ENCODE results near the gene CHCHD6.

Gene CHCHD6

GRCh38 chr3:126849768-126850167 lies 145.7 kb downstream of the CHCHD6 start:
- Histone ChIP-seq H3K9me3 (no peaks in the 10 kb centered on the region), H3K36me3 (no peaks in the 10 kb centered on the region), H3K4me1 (no peaks in the 10 kb centered on the region), H4K20me1 (peaks cover 11% of the 10 kb centered on the region; the same call in 1 of the 2 replicates), H3K4me2 (no peak overlapping the region), H3K4me3 (no peak overlapping the region), H3K27ac (no peak overlapping the region), H3K27me3 (no peaks in the 10 kb centered on the region), H3K9ac (no peak overlapping the region)
- no peak for TF ChIP-seq Cebpa-rat (IDR thresholded peaks at IDR 0.05)

GRCh38 chr3:126850370-126851085 lies 146.5 kb downstream of the CHCHD6 start:
- TF ChIP-seq Cebpa-rat (IDR thresholded peaks at IDR 0.05), result no peak
- Histone ChIP-seq H3K9me3 (no peaks in the 10 kb centered on the region), H3K27me3 (no peaks in the 10 kb centered on the region), H3K4me3 (no peak overlapping the region), H3K27ac (no peak overlapping the region), H3K36me3 (no peaks in the 10 kb centered on the region), H4K20me1 (peaks cover 11% of the 10 kb centered on the region; the same call in 1 of the 2 replicates), H3K9ac (no peak overlapping the region), H3K4me1 (no peaks in the 10 kb centered on the region), H3K4me2 (no peak overlapping the region)

GRCh38 chr3:126851382-126851781 lies 147.3 kb downstream of the CHCHD6 start:
- no peak overlapping the region for H3K27ac ChIP-seq
- no peaks in the 10 kb centered on the region for H3K4me1 ChIP-seq
- no peak for TF ChIP-seq Cebpa-rat (IDR thresholded peaks at IDR 0.05)
- no peak overlapping the region for H3K4me3 ChIP-seq
- no peaks in the 10 kb centered on the region for H3K36me3 ChIP-seq
- H3K27me3 ChIP-seq, result no peaks in the 10 kb centered on the region
- H3K4me2 ChIP-seq, result no peak overlapping the region
- H3K9ac ChIP-seq, result no peak overlapping the region
- H3K9me3 ChIP-seq, result no peaks in the 10 kb centered on the region
- peaks cover 11% of the 10 kb centered on the region; the same call in 1 of the 2 replicates for H4K20me1 ChIP-seq

GRCh38 chr3:126851934-126852333 lies 147.9 kb downstream of the CHCHD6 start:
- H3K4me2 ChIP-seq, result no peak overlapping the region
- H3K36me3 ChIP-seq, result no peaks in the 10 kb centered on the region
- H3K9ac ChIP-seq, result no peak overlapping the region
- H3K27me3 ChIP-seq, result no peaks in the 10 kb centered on the region
- H3K27ac ChIP-seq, result no peak overlapping the region
- H4K20me1 ChIP-seq, result peaks cover 11% of the 10 kb centered on the region; the same call in 1 of the 2 replicates
- no peak overlapping the region for H3K4me3 ChIP-seq
- no peaks in the 10 kb centered on the region for H3K4me1 ChIP-seq
- H3K9me3 ChIP-seq, result no peaks in the 10 kb centered on the region
- no peak for TF ChIP-seq Cebpa-rat (IDR thresholded peaks at IDR 0.05)

GRCh38 chr3:126852511-126852910 lies 148.5 kb downstream of the CHCHD6 start:
- Histone ChIP-seq H3K9ac (no peak overlapping the region), H4K20me1 (peaks cover 11% of the 10 kb centered on the region; the same call in 1 of the 2 replicates), H3K4me2 (no peak overlapping the region), H3K27me3 (no peaks in the 10 kb centered on the region), H3K4me3 (no peak overlapping the region), H3K36me3 (no peaks in the 10 kb centered on the region; the same call in 1 of the 2 replicates), H3K4me1 (no peaks in the 10 kb centered on the region), H3K9me3 (no peaks in the 10 kb centered on the region), H3K27ac (no peak overlapping the region)
- TF ChIP-seq Cebpa-rat (IDR thresholded peaks at IDR 0.05), result no peak

- H3K27ac ChIP-seq, result no peak overlapping the region
- no peaks in the 10 kb centered on the region for H3K27me3 ChIP-seq
- no peaks in the 10 kb centered on the region; the same call in 1 of the 2 replicates for H3K36me3 ChIP-seq
- no peaks in the 10 kb centered on the region for H3K9me3 ChIP-seq
- no peak overlapping the region for H3K4me3 ChIP-seq
- H4K20me1 ChIP-seq, result peaks cover 7% of the 10 kb centered on the region; the same call in 1 of the 2 replicates
- no peak for TF ChIP-seq Cebpa-rat (IDR thresholded peaks at IDR 0.05)
- no peak overlapping the region for H3K9ac ChIP-seq
- no peaks in the 10 kb centered on the region for H3K4me1 ChIP-seq
- no peak overlapping the region for H3K4me2 ChIP-seq
These were observed 150.6 kb downstream of the CHCHD6 start for GRCh38 chr3:126854666-126855065.

- Histone ChIP-seq H3K27me3 (no peaks in the 10 kb centered on the region), H3K9me3 (no peaks in the 10 kb centered on the region), H3K4me2 (no peak overlapping the region), H3K36me3 (no peaks in the 10 kb centered on the region; the same call in 1 of the 2 replicates), H3K4me3 (no peak overlapping the region), H3K27ac (no peak overlapping the region), H3K4me1 (no peaks in the 10 kb centered on the region), H4K20me1 (peaks cover 7% of the 10 kb centered on the region; the same call in 1 of the 2 replicates), H3K9ac (no peak overlapping the region)
- no peak for TF ChIP-seq Cebpa-rat (IDR thresholded peaks at IDR 0.05)
These were observed 151.3 kb downstream of the CHCHD6 start for GRCh38 chr3:126855374-126855773.

- H3K4me3 ChIP-seq, result no peak overlapping the region
- peaks cover 7% of the 10 kb centered on the region; the same call in 1 of the 2 replicates for H4K20me1 ChIP-seq
- no peaks in the 10 kb centered on the region; the same call in 1 of the 2 replicates for H3K36me3 ChIP-seq
- no peak for TF ChIP-seq Cebpa-rat (IDR thresholded peaks at IDR 0.05)
- no peak overlapping the region for H3K9ac ChIP-seq
- H3K4me2 ChIP-seq, result no peak overlapping the region
- H3K27me3 ChIP-seq, result no peaks in the 10 kb centered on the region
- H3K27ac ChIP-seq, result no peak overlapping the region
- no peaks in the 10 kb centered on the region for H3K4me1 ChIP-seq
- no peaks in the 10 kb centered on the region for H3K9me3 ChIP-seq
These were observed 153.9 kb downstream of the CHCHD6 start for GRCh38 chr3:126857928-126858327.

GRCh38 chr3:126858401-126858800 lies 154.4 kb downstream of the CHCHD6 start:
- Histone ChIP-seq H4K20me1 (peaks cover 6% of the 10 kb centered on the region; the same call in 1 of the 2 replicates), H3K9ac (no peak overlapping the region), H3K27ac (no peak overlapping the region), H3K27me3 (no peaks in the 10 kb centered on the region), H3K36me3 (no peaks in the 10 kb centered on the region; the same call in 1 of the 2 replicates), H3K4me3 (no peak overlapping the region), H3K4me1 (no peaks in the 10 kb centered on the region), H3K4me2 (no peak overlapping the region), H3K9me3 (no peaks in the 10 kb centered on the region)
- no peak for TF ChIP-seq Cebpa-rat (IDR thresholded peaks at IDR 0.05)

- Histone ChIP-seq H3K9ac (no peak overlapping the region), H3K4me2 (no peak overlapping the region), H3K27ac (no peak overlapping the region), H3K36me3 (no peaks in the 10 kb centered on the region; the same call in 1 of the 2 replicates), H4K20me1 (0 out of 2 replicates have a peak, but pooled peaks cover 1% of the 10 kb centered on the region), H3K4me1 (no peaks in the 10 kb centered on the region), H3K4me3 (no peak overlapping the region), H3K9me3 (no peaks in the 10 kb centered on the region), H3K27me3 (no peaks in the 10 kb centered on the region)
- TF ChIP-seq Cebpa-rat (IDR thresholded peaks at IDR 0.05), result no peak
These were observed 154.8 kb downstream of the CHCHD6 start for GRCh38 chr3:126858887-126859286.
